GF-D8 (cell line): ENCODE data around the gene ADD2.

Source experiments
- DNase-seq: peaks from one replicate; lab custom pipeline; 2025; lab: John Stamatoyannopoulos, UW

ADD2 gene

DNA sequence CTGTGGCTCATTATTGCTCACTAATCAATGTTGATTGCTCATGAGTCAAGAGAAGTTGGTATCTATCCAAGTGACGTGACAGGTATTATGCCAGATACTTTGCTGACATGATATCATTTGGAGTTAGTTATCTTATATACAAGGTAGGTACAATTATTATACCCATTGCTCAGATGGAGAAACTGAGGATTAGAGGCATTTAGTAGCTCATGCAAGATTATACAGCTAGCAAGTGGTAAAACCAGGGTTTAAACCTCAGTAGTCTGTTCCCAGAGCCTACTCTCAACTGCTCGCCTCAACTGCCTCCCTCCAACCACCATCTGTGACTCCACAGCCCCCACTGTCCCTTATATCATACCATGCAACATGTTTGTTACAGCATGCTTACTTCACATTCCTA, 16.3 kb upstream of the ADD2 start:
- no peak for DNase-seq

DNA sequence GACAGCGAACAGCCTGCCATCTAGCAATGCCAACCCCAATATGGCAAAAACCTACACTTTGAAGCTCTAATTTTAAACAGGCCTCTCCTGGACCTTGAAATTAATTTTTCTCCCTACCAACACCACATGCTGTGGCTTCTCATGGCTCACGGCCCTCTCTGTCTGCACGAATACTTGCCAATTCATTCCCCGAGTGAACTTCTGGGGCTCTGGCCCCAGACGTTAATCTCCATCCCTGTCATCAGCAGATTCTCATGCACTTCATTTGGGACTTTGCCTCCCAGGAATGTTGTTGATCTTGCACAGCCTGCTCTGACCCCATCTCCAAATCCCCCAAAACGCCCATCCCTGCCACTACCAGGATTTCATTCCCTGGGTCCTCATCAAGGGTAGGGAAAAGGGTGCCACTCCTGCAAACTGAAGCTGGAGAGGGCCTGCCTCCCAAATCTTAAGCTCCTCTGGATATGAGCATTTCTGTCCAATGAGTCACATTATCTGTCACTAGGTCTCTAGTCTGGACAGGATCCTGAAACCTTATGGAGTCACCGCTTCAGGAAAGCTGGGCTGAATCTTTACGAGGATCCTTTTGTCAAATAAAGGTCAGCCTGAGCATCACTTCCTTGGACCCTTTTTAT, 12.0 kb upstream of the ADD2 start:
- no peak for DNase-seq

DNA sequence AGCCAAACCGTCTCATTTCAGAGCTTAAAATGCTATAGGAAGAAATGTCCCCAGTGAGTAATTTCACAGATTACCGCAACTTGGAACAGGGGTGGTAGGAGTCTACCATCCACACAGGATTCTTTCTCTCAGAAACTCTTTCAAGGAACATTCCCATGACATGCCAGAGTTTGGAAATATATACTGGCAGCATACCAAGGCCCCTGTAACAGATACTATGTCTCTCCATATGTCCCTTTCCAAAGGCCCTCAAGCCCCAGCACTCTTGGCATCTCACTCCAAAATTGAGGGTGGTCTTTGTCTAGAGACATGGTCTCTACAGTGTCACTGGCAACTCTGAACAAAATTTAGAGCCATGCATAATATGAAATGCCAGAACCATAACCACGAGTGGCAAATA, 11.5 kb upstream of the ADD2 start:
- no peak for DNase-seq

DNA sequence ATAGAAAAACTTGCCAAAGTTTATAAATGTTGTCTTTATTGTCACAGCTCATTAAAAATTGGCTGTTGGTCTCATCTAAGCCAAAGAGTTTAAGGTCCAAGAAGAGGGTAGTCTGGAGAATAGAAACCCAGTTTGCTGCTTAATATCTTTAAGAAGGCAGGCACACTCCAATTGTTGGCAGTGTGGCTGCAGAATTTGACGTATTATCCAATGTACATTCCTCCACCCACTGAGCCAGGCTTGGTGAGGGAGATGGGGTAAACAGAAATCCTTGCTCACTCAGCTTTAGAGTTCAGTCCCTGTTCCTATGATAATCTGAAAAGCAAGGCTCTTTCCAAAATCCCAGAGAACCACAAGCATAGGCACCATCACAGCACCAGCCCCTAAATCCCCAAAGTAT, 10.7 kb upstream of the ADD2 start:
- DNase-seq, result no peak

DNA sequence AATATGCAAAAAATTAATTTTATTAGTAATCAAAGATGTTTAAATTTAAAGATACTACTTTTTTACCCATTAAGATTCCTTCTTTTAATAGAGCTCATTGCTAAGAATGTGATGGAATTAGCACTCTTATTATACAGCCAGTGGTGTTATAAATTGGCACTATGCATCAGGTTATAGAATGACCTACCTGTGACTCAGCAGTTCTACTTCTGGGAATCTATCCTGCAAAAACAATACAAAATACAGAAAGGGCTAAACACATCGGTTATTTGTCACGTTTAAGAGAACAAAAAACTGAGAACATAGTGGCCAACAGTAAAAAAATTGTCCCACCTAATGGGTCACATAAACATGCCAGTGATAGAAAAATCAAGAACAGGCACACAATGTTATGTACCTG, 9.4 kb upstream of the ADD2 start:
- DNase-seq, result no peak

DNA sequence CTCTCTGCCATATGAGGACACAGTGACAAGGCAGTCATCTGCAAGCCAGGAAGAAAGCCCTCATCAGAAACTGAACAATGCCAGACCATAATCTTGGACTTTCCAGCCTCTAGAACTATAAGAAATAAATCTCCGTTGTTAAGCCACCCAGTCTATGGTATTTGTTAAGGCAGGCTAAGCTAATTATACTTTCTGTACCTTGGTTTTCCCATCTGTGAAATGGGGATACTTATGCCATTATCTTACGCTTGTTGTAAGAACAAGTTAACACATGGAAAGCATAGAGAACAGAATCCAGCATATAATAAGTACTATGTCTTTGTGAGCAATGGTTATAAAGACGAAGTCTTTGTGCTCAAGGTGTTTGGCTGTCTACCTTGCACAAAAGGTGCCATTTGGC, 8.3 kb upstream of the ADD2 start:
- DNase-seq, result no peak

DNA sequence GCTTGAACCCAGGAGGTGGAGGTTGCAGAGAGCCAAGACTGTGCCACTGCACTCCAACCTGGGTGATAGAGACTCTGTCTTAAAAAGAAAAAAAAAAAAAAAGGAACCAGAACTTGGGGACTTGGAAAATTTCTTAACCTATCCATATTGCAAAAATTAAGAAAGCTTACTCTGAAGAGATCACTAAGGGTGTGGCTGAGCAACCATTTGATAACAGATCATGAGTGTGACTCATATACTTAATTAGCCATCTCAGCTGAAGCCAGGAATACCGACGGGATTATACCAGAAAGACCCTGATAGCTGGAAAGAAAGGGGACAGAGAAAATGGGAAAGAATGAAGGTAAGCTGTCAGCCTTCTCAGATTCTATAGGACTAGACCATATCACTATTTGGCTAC, 7.1 kb upstream of the ADD2 start:
- DNase-seq, result no peak

DNA sequence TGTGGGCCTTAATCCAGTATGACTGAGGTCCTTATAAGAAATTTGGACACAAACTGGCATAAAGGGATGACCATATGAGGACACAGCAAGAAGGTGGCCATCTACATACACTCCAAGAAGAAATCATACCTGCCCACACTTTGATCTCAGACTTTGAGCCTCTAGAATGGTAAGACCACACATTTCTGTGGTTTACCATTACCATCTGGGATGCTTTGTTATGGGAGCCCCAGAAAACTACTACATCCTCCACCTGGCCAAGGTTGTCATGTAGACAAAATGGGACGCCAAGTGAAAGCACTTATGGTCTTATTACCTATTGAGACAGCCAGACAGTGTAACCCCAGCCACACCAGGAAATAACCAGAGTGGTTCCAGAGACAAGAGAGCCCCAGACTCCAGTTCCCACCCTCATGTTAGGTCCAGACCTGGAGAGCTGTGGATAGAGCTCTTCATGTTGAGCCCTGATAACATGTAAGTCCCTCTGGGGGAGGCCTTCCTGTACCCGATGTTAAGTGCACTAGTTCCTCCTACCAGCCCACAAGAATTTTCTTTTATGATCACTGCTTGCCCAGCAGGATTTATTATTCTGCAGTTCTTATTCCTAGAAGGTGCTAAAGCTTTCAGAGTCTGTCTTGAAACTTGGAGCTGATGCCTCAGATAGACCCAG, 4.6 kb upstream of the ADD2 start:
- DNase-seq, result no peak

DNA sequence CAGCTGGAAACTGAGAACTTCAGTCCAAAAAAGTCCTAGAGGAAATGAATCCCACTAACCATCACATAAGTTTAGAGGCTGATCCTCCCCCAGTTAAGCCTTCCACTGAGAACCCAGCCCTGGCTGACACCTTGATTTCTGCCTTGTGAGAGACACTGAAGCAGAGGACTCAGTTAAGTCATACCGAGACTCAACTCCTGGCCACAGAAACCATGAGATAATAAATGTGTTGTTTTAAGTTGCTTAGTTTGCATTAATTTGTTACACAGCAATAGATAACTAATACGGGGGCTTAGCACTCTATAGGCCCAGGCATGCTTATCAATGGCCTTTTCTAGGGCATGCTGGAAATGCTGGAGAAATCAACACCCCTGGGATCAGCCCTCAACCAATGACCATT, 3.4 kb upstream of the ADD2 start:
- no peak for DNase-seq

DNA sequence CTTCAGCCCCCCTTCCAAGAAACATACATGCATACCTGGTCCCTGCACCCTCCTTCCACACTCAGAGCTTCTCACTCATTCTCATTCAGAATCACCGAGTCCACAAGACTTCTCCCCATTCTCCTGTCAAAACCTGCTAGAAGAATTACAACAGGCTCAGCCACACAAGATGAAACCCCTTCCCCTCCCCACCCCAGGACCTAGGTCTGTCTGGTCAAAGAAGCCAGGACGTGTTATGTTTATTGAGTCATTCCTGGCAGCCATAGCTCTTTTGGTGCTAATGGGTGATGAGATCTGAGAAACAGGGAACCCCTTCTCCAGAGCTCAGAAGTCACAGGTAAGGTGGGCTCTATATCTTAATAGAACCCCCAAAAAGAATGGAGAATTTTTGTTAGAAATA, 1.4 kb upstream of the ADD2 start:
- DNase-seq, result no peak

DNA sequence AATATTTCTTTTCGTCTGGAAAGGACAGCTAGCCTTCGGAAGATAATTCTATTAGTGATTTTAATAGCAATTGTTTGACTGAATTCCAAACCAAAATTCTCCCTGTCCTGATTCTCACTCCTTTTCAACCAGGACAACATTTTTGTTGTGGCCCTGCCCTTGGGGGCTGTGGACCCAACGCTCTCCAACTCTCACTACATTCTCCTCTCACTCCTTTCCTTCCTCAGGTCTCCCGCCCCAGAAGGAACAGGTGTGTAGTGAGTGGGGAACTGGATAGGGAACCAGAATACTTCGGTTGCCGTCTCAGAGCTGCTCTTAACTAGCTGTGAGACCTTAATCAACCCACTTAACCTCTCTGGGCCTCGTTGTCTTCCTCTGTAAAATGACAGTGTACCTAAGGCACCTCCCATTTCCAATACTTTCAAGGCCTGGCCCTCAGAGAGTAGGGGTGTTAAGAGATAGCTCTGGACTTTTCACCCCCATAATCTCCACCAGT, 638 bp upstream of the ADD2 start:
- no peak for DNase-seq

DNA sequence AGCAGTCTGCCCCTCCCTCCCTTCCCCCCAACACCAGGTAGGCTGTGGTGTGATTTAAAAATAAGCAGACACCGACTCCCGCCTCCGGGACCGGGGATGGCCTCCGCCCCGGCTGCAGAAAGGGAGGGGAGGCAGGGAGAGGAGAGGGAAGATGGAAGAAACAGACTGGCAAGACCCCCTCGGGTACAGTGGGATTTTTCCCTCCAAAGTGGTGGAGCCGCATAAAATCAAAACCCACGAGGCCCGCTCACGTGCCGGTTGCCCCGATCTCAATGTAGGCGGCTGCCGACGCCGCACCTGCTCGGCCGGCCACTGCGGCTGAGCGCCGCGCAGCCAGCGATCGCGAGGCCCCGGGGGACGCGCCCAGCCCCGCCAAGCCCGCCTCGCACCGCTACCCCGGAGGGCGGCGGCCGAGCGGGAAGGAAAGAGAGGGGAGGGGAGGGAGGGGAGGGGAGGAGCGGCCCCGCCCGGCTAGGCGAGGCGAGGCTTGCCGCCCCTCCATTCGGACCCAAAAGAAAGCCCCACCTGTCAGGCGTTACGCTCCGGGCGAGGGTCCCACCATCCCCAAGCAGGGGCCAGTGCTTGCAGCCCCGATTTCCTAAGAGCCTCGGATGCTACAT, 811 bp downstream of the ADD2 start:
- no peak for DNase-seq

DNA sequence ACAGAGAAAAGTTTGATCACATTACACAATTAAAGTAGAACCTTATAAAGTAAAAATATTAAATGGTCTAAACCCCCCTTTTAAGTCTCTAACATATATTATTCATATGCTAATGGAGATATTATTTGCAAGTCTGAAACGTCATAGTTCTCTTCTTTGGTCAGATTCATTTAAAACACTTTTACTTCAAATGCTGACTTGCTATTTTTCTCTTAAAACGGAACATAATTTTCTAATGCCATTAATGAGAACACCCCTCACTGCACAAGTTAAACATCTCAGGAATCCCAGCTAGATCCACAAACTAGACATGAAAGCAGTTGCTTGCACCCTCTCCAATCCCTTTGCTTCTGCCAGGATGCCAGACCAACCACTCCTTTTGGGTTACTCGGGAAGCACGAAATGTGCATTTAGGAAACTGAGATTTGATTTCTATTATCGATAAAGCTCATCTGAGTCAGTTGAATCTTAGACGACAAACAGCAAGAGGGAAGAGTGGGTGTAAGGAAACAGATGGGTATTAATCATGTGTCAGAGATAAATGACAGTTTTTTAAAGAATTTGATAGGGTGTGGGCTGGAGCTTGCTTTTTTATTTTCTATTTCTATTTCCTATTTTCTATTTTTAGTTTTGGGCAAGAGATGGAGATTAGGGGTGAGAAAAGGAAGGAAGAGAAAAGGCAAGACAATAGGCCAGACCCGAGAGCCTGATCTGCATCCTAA, 1.5 kb downstream of the ADD2 start:
- DNase-seq, result no peak

DNA sequence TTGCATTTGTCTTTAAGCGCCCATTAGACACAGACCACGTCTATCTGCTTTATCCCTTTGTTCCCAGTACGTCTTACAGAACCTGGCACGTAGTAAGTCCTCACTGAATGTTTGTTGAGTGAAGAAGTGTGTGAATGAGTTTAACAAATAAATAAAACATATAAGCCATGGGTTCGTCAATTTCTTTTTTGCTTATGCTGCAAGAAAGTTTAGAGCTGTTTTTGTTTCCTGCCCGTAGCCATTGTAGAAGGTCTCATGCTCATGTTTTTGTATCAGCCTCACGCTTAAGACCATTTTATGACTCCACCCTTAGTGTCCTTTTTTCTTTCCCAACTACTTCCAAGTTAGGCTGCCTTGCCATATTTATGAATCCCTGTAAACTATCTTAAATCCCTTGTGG, 2.5 kb downstream of the ADD2 start:
- DNase-seq, result no peak

DNA sequence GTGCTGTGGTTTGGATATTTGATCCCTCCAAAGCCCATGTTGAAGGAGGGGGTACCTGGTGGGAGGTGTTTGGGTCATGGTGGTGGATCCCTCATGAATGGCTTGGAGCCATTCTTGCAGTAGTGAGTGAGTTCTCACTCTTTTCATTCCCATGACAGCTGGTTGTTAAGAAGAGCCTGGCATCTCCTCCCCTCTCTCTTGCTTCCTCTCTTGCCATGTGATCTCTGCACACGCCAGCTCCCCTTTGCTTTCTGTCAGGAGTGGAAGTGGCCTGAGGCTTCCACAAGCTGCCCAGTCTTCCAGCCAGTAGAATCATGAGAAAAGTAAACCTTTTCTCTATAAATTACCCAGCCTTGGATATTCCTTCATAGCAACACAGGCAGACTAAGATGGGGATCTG, 8.6 kb downstream of the ADD2 start:
- no peak for DNase-seq

DNA sequence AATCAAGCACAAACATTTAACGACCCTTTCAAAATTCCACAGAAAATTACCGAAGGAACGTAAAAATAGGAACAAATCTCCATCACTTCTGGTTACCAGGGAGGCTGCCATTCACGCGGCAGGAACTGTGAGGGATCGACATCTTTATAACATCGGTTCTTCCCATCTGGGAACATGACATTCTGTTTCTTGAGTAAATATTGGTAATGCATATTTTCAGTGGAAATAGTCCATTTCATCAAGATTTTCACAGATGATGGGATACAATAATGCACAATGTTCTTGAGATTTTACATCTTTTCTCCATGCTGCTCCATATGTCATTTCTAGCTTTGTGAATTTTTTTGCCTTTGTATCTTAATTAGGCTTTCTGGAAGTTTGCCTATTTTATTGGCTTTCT, 10.0 kb downstream of the ADD2 start:
- DNase-seq, result no peak

DNA sequence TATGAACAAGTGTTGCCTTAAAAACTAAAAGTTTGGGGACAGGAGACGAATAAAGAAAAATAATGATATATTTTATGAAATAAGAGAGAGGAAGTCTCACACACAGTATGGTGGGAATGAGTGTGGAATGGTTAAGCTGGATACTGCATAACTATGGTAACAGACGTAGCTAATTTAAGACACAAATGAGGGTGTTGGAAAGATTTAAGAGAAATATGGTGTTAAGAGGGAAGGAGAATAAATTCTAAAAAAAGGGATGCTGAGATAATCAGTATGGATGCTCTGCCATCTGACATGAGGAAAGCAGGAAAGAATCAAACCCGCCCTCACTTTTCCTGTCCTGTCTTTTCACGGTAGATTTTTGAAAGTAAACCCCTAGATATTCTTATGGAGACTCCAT, 10.6 kb downstream of the ADD2 start:
- no peak for DNase-seq

DNA sequence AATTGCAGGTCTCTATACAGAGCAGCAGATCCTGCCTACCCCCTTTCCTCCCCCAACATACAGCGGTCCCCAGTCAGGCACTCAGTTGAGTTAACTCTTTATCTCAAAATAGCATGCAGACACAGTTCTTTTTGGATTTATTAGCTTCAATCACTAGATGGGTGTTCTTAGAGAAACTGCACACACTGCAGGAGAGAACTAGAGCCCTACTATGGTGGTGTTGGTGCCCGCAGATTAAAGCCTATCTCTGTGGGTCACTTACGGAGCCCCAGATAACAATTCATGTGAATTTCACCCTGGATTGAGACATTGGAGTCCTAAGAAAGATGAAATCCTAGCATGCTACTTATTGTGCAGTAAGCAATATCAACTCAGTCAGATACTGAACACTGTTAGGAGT, 11.9 kb downstream of the ADD2 start:
- no peak for DNase-seq

DNA sequence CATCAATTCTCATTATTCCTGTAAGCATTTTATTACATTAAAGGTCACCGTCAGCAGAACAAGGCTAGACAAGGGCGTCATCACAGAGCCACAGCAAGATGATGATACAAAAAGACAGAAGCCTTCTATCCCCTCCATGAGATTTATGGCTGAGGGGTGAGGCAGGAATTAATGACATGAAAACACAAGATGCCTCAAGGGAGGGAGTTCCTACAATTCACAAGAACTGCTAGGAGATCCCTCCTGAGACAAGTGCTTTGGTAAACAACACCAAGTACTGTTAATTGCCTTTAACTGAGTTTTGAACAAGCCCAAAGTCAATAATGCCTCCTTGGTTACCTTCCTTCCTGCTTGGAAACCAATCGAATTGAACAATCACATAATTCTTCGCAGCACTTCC, 14.1 kb downstream of the ADD2 start:
- DNase-seq, result no peak

DNA sequence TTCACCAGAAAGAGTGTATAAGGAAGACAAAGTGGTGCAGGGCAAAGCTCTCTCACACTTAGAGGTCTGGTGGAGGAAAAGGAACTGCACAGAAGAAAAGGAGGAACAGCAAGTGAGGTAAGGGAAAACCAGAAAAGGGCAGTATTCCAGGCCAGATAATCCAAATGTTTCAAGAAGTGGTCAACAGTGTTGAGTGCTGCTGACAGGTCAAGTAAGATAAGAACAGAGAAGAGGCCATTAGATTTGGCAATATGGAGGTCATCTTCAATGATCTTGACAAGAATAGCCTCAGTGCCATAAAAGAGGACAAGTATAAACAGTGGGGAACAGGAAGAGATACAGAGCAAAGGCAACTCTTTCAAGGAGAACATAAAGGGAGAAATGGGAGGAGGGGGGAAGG, 15.0 kb downstream of the ADD2 start:
- no peak for DNase-seq

DNA sequence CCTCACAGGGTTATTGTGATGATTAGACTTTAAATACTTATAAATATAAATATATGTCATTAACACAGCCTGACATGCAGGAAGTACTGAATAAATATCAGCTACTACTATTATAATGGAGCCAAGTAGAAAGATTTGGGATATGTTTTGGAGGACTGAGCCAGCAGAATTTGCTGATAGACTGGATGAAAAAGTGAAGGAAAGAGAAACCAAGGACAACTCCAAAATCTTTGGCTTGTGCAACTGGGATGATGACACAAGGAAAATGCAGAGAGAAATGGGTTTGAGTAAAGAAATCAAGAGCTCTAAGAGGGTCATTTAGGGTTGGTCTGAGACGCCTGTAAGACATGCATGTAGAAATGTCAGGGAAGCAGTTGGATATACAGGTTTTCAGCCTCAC, 15.6 kb downstream of the ADD2 start:
- DNase-seq, result no peak

DNA sequence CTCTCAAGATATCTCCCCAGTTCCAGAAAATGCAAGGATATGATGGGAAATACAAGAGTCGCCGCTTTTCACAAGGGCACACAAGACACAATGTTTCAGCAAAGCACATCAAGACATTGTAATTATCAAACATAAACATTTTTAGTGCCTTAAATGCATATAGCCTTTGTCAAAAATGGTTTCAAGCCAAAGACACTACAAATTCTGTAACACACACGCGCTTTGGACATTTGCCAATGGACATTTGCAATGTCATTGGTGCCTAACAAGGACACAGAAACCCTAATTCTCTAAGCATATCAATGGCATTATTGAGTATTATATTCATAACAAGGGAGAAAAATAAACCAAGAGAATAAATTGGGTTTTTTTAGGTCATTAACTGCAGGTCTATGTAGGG, 16.1 kb downstream of the ADD2 start:
- DNase-seq, result no peak

DNA sequence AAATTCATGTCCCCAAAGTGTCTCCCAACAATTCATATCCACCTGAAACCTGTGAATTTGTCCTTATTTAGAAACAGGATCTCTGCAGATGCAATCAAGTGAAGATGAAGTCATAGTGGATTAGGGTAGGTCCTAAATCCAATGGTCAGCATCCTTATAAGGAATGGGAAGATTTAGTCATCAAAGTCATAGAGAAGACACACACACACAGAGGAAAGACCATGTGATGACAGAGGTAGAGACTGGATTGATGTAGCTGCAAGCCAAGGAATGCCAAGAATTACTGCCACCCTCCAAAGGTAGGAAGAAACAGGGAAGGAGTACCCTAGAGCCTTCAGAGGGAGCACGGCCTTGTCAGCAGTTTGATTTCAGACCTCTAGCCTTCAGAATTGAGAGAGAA, 17.7 kb downstream of the ADD2 start:
- no peak for DNase-seq
